Progenitor cell of endocrine pancreas (in vitro differentiated cells): ENCODE measurements around the gene ADAT3. TPM values are rescaled to one million over a fixed set of nuclear protein-coding genes. Genes with fewer than 3 reads are reported as not detected.

Experiments
- DNase-seq: peaks from one replicate; pipeline ENCODE4 v3.0.0; 2021; ENCODE audit warnings: low spot score; ENCODE audit not compliant: unreplicated experiment
- H3K27ac Mint-ChIP-seq: 2 replicates; pipeline ENCODE4 v1.8.0; 2021; ENCODE audit warnings: mild to moderate bottlenecking, moderate library complexity, mixed read lengths
- H3K27me3 Mint-ChIP-seq: 2 replicates; pipeline ENCODE4 v1.8.0; 2021; ENCODE audit warnings: mixed read lengths
- H3K36me3 Mint-ChIP-seq: 2 replicates; pipeline ENCODE4 v1.8.0; 2022; ENCODE audit warnings: mixed read lengths; ENCODE audit not compliant: insufficient read depth
- H3K4me1 Mint-ChIP-seq: 2 replicates; pipeline ENCODE4 v1.8.0; 2021; ENCODE audit warnings: low read depth, mixed read lengths
- H3K4me3 Mint-ChIP-seq: 2 replicates; pipeline ENCODE4 v1.8.0; 2021; ENCODE audit warnings: low read depth, mild to moderate bottlenecking, moderate library complexity, mixed read lengths
- H3K9me3 Mint-ChIP-seq: 2 replicates; pipeline ENCODE4 v1.8.0; 2021; ENCODE audit warnings: low read depth, mixed read lengths
- total RNA-seq: library from RNA; stranded (reverse); gene quantifications from 2 replicates; pipeline ENCODE4 v1.2.1, GENCODE V29; 2021
- TF ChIP-seq, protein P1 (sequence below): fragments of 200-600 bp; sonication (generic); IDR thresholded peaks from one replicate; pipeline ENCODE4 v1.5.0; 2021; ENCODE audit warnings: antibody characterized with exemption, mild to moderate bottlenecking; ENCODE audit not compliant: unreplicated experiment

Gene ADAT3
- total RNA-seq, 1 donor from 2014 or later: 14.1 TPM

DNA sequence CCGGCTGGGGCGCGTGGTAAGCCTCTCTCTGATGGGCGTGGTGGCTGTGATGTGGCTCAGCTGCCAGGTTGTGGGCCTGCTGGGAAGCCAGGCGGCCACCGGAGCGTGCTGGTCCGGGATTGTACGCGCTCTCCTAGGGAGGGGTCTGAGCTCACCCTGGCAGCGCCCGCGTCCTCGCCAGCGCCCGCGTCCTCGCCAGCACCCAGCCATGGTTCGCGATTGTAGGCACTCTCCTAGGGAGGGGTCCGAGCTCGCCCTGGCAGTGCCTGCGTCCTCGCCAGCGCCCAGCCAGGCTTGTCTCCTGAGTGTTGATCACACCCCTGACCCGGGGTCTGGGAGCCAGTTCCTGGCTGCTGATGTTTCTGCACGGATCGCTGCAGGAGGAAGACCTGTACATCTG lies 13.8 kb downstream of the ADAT3 start:
- TF ChIP-seq, protein P1, sequence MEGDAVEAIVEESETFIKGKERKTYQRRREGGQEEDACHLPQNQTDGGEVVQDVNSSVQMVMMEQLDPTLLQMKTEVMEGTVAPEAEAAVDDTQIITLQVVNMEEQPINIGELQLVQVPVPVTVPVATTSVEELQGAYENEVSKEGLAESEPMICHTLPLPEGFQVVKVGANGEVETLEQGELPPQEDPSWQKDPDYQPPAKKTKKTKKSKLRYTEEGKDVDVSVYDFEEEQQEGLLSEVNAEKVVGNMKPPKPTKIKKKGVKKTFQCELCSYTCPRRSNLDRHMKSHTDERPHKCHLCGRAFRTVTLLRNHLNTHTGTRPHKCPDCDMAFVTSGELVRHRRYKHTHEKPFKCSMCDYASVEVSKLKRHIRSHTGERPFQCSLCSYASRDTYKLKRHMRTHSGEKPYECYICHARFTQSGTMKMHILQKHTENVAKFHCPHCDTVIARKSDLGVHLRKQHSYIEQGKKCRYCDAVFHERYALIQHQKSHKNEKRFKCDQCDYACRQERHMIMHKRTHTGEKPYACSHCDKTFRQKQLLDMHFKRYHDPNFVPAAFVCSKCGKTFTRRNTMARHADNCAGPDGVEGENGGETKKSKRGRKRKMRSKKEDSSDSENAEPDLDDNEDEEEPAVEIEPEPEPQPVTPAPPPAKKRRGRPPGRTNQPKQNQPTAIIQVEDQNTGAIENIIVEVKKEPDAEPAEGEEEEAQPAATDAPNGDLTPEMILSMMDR: no peak
- no peak overlapping the region for H3K4me3 Mint-ChIP-seq
- no peaks in the 10 kb centered on the region for H3K9me3 Mint-ChIP-seq
- peaks cover 10% of the 10 kb centered on the region for H3K36me3 Mint-ChIP-seq
- DNase-seq: no peak
- no peak overlapping the region for H3K27ac Mint-ChIP-seq
- H3K27me3 Mint-ChIP-seq: no peaks in the 10 kb centered on the region
- H3K4me1 Mint-ChIP-seq: no peaks in the 10 kb centered on the region

DNA sequence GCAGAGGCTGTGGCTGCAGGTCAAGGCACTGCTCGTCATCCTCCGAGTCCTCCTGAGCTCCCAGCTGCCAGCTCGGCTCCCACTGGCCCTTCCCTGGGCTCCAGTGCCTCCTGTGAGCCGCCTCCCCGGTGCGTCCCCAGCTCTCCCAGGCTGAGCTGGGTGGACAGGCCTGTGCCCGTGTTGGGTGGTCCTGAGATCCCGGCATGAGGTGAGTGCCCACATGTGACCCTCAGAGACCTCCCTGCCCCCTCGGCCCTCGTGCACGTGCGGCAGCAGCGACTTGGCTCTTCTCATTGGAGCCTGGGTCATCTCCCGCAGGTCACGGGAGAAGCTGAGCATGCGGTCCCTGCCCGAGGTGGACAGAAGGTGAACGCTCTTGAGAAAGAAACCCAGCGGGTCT lies 15.4 kb downstream of the ADAT3 start:
- Mint-ChIP-seq H3K4me3 (no peak overlapping the region), H3K4me1 (no peaks in the 10 kb centered on the region), H3K36me3 (peaks cover 10% of the 10 kb centered on the region), H3K9me3 (no peaks in the 10 kb centered on the region), H3K27me3 (no peaks in the 10 kb centered on the region), H3K27ac (no peak overlapping the region)
- TF ChIP-seq, protein P1: no peak
- DNase-seq: no peak

DNA sequence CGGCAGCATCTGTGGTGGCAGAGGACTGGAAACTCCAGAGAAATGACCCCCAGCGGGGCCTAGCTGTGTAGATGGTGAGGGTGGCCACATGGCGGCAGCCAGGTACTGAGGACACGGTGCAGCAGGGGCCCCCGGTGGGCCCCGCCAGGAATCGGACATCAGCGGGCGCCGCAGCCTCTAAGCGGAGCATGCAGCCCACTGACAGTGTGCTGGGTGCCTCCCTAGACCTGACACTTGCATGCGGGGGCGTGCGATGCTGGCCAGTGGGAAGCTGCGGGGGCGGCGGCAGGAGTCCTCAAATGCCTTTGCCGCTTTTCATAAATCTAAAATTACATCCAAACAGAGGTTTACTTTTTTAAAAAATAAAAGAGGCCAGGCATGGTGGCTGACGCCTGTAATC lies 16.1 kb downstream of the ADAT3 start:
- H3K9me3 Mint-ChIP-seq: no peaks in the 10 kb centered on the region
- TF ChIP-seq, protein P1: no peak
- H3K4me3 Mint-ChIP-seq: no peak overlapping the region
- H3K27me3 Mint-ChIP-seq: no peaks in the 10 kb centered on the region
- H3K4me1 Mint-ChIP-seq: no peaks in the 10 kb centered on the region
- H3K27ac Mint-ChIP-seq: no peak overlapping the region
- H3K36me3 Mint-ChIP-seq: peaks cover 10% of the 10 kb centered on the region
- DNase-seq: no peak

DNA sequence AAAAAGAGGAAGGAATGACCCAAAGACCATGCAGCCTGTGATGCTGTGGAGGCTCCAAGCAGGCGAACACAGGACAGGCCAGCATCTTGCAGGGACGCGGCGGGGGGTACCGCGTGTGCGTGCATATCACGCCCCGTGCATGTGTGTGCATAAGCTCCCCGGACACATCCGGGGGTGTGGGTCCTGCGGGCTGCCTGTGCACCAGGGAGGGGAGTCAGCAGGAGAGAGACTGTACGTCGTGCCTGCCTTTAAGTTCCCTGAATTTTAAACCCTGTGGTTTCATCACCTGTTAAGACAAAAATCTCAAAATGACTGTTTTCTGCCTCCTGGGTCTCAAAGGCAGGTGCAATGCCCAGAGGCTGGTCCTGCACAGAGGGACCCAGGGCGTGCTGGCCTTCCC lies 16.6 kb downstream of the ADAT3 start:
- H3K27me3 Mint-ChIP-seq: no peaks in the 10 kb centered on the region
- H3K4me1 Mint-ChIP-seq: no peaks in the 10 kb centered on the region
- no peak overlapping the region for H3K4me3 Mint-ChIP-seq
- H3K9me3 Mint-ChIP-seq: no peaks in the 10 kb centered on the region
- H3K36me3 Mint-ChIP-seq: peaks cover 10% of the 10 kb centered on the region
- TF ChIP-seq, protein P1: no peak
- DNase-seq: no peak
- no peak overlapping the region for H3K27ac Mint-ChIP-seq

DNA sequence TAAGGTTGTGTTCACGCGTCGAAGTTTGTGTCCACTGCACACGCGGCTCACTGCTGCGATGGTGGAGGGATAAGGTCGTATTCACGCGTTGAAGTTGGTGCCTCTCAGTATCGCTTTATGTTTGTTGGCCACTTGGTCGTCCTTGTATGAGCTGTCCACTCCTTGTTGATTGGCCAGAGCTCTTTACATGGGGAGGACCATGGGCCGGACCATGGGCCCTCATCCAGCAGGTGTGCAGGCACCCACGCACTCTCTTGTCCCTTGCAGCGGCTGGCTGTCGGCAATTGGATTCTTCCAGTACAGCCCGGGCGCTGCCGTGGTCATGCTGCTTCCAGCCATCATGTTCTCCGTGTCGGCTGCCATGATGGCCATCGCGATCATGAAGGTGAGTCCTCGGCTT lies 17.6 kb downstream of the ADAT3 start:
- Mint-ChIP-seq H3K27me3 (peaks cover 3% of the 10 kb centered on the region), H3K4me1 (no peaks in the 10 kb centered on the region), H3K9me3 (peaks cover 3% of the 10 kb centered on the region), H3K4me3 (no peak overlapping the region), H3K36me3 (peaks cover 11% of the 10 kb centered on the region), H3K27ac (no peak overlapping the region)
- DNase-seq: no peak
- TF ChIP-seq, protein P1: no peak
